Activated CD4-positive, alpha-beta memory T cell treated with anti-CD3 and anti-CD28 coated beads for 36 hours (primary cell): ENCODE results near the gene COX4I2. TPM values are rescaled to one million over a fixed set of nuclear protein-coding genes. Genes with fewer than 3 reads are reported as not detected.
"Not testable (repeated sequence)": the region's sequence is repeated elsewhere in the genome, so short reads cannot be mapped to it uniquely, and the experiment has no call there.

Experiments
- CTCF ChIA-PET: fragments of 350-600 bp; sonication (Branson Sonifier 250); formaldehyde crosslinking; loops from one replicate; lab custom pipeline; 2021; ENCODE audit warnings: antibody characterized with exemption, inconsistent platforms; lab: Charles Lee
- POLR2A ChIA-PET: fragments of 350-600 bp; sonication (Branson Sonifier 250); formaldehyde crosslinking; loops from one replicate; lab custom pipeline; 2021; ENCODE audit warnings: antibody characterized with exemption; lab: Charles Lee
- DNase-seq: peaks from one replicate; pipeline ENCODE4 v3.0.0-alpha.2; 2020
- H3K27ac Mint-ChIP-seq: one replicate; pipeline ENCODE4 v1.8.0; 2021; ENCODE audit warnings: mixed read lengths
- H3K27me3 Mint-ChIP-seq: one replicate; pipeline ENCODE4 v1.8.0; 2021; ENCODE audit warnings: mixed read lengths
- H3K36me3 Mint-ChIP-seq: one replicate; pipeline ENCODE4 v1.8.0; 2021; ENCODE audit warnings: mixed read lengths
- H3K4me1 Mint-ChIP-seq: one replicate; pipeline ENCODE4 v1.8.0; 2021; ENCODE audit warnings: low read depth, mixed read lengths
- H3K4me3 Mint-ChIP-seq: one replicate; pipeline ENCODE4 v1.8.0; 2021; ENCODE audit warnings: mild to moderate bottlenecking, mixed read lengths
- H3K9me3 Mint-ChIP-seq: one replicate; pipeline ENCODE4 v1.8.0; 2021; ENCODE audit warnings: mixed read lengths
- intact Hi-C: fragments of 100-400 bp; cut with micrococcal nuclease; formaldehyde crosslinking; loops from one replicate; pipeline ENCODE4 v1.15.1; 2023
- total RNA-seq, 2 experiments: library from RNA; stranded (reverse); gene quantifications; one replicate each; pipeline ENCODE4 v1.2.3, GENCODE V29; 2021

COX4I2 gene
- total RNA-seq, 2 experiments from 2014 or later = not detected

DNA sequence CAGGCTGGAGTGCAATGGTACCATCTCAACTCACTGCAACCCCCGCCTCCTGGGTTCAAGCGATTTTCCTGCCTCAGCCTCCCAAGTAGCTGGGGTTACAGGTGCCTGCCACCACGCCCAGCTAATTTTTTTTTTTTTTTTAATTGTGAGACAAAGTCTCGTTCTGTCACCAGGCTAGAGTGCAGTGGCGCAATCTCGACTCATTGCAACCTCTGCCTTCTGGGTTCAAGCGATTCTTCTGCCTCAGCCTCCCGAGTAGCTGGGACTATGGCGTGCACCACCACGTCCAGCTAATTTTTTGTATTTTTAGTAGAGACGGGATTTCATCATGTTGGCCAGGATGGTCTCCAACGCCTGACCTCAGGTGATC lies 25.5 kb upstream of the COX4I2 start:
- CTCF ChIA-PET = interaction anchor here (0.6 to 18.8 kb wide), 38 partner anchors 9 to 153 kb away, joined by 3 to 1211 read pairs (median 6); partner anchors contain the start of genes ID1 and TPX2
- H3K4me1 Mint-ChIP-seq, H3K36me3 Mint-ChIP-seq, H3K27ac Mint-ChIP-seq, DNase-seq, H3K4me3 Mint-ChIP-seq, H3K9me3 Mint-ChIP-seq: not testable (repeated sequence)
- peaks cover 20% of the 10 kb centered on the region for H3K27me3 Mint-ChIP-seq
- intact Hi-C loops = loop anchor here (2.0 to 5.0 kb wide), 2 partner anchors 97 to 150 kb away; partner anchors contain the start of gene HM13
- POLR2A ChIA-PET = interaction anchor here (0.7 to 2.1 kb wide), 6 partner anchors 9 to 53 kb away, joined by 3 to 26 read pairs (median 6); no protein-coding TSS in a partner anchor

- intact Hi-C loops = no loop called here
- Mint-ChIP-seq H3K27ac (no peak overlapping the region), H3K4me3 (no peak overlapping the region), H3K27me3 (peaks cover 4% of the 10 kb centered on the region), H3K4me1 (peaks cover 2% of the 10 kb centered on the region), H3K36me3 (no peaks in the 10 kb centered on the region), H3K9me3 (no peaks in the 10 kb centered on the region)
- CTCF ChIA-PET = interaction anchor here (18.8 kb wide), 1 partner anchor 49 kb away, joined by 1211 read pairs; no protein-coding TSS in a partner anchor
- POLR2A ChIA-PET = no interaction called here
- no peak for DNase-seq
These were observed 22.3 kb upstream of the COX4I2 start for GRCh38 chr20:31615416-31615815.

GRCh38 chr20:31617432-31618104 lies 20.1 kb upstream of the COX4I2 start:
- Mint-ChIP-seq H3K27ac (no peak overlapping the region), H3K4me1 (peaks cover 2% of the 10 kb centered on the region), H3K9me3 (no peaks in the 10 kb centered on the region), H3K36me3 (no peaks in the 10 kb centered on the region), H3K27me3 (peaks cover 1% of the 10 kb centered on the region), H3K4me3 (no peak overlapping the region)
- intact Hi-C loops = no loop called here
- POLR2A ChIA-PET = no interaction called here
- CTCF ChIA-PET = interaction anchor here (18.8 kb wide), 1 partner anchor 51 kb away, joined by 1211 read pairs; no protein-coding TSS in a partner anchor
- DNase-seq = no peak

- ChIA-PET POLR2A (no interaction called here), CTCF (interaction anchor here (1.4 to 1.6 kb wide), 2 partner anchors 14 to 41 kb away, joined by 4 to 7 read pairs; no protein-coding TSS in a partner anchor)
- intact Hi-C loops = no loop called here
- Mint-ChIP-seq H3K9me3 (no peaks in the 10 kb centered on the region), H3K27ac (no peak overlapping the region), H3K36me3 (no peaks in the 10 kb centered on the region), H3K4me1 (no peaks in the 10 kb centered on the region), H3K27me3 (no peaks in the 10 kb centered on the region), H3K4me3 (no peak overlapping the region)
- DNase-seq = no peak
These were observed 17.5 kb upstream of the COX4I2 start for GRCh38 chr20:31620246-31620645.

GRCh38 chr20:31623123-31623505 lies 14.6 kb upstream of the COX4I2 start:
- H3K9me3 Mint-ChIP-seq, intact Hi-C loops, POLR2A ChIA-PET, H3K4me1 Mint-ChIP-seq, H3K27ac Mint-ChIP-seq, H3K4me3 Mint-ChIP-seq, DNase-seq, H3K36me3 Mint-ChIP-seq, H3K27me3 Mint-ChIP-seq: not testable (repeated sequence)
- CTCF ChIA-PET = interaction anchor here (3.6 kb wide), 1 partner anchor 10 kb away, joined by 13 read pairs; no protein-coding TSS in a partner anchor

DNA sequence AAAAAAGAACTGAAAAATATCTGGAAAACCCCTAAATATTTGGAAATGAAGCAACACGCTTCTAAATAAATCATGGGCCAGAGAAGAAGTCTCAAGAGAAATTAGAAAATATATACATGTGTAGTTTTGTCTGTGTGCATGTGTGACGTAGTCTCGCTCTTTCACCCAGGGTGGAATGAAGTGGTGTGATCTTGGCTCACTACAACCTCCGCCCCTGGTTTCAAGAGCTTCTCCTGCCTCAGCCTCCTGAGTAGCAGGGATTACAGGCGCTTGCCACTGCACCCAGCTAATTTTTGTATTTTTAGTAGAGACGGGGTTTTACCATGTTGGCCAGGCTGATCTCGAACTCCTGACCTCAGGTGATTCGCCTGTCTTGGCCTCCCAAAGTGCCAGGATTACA lies 11.2 kb upstream of the COX4I2 start:
- H3K4me1 Mint-ChIP-seq, H3K9me3 Mint-ChIP-seq, POLR2A ChIA-PET, H3K27ac Mint-ChIP-seq, H3K4me3 Mint-ChIP-seq, H3K27me3 Mint-ChIP-seq, intact Hi-C loops, H3K36me3 Mint-ChIP-seq, DNase-seq: not testable (repeated sequence)
- CTCF ChIA-PET = interaction anchor here (0.8 kb wide), 1 partner anchor 97 kb away, joined by 5 read pairs; no protein-coding TSS in a partner anchor

GRCh38 chr20:31628057-31628456 lies 9.7 kb upstream of the COX4I2 start:
- CTCF ChIA-PET = not testable (repeated sequence)

GRCh38 chr20:31630187-31630790 lies 7.4 kb upstream of the COX4I2 start:
- Mint-ChIP-seq H3K4me1 (peaks cover 3% of the 10 kb centered on the region), H3K9me3 (no peaks in the 10 kb centered on the region), H3K36me3 (no peaks in the 10 kb centered on the region), H3K27me3 (no peaks in the 10 kb centered on the region), H3K4me3 (no peak overlapping the region), H3K27ac (no peak overlapping the region)
- intact Hi-C loops = no loop called here
- DNase-seq = peak; percentile 25
- ChIA-PET POLR2A (no interaction called here), CTCF (interaction anchor here (0.7 to 7.5 kb wide), 3 partner anchors 31 to 91 kb away, joined by 3 to 164 read pairs (median 4); partner anchors contain the start of gene BCL2L1)

More at GRCh38 chr20:31628057-31628456, 9.7 kb upstream of the COX4I2 start:
- H3K9me3 Mint-ChIP-seq, H3K27me3 Mint-ChIP-seq, POLR2A ChIA-PET, H3K4me1 Mint-ChIP-seq, DNase-seq, H3K27ac Mint-ChIP-seq, H3K4me3 Mint-ChIP-seq, H3K36me3 Mint-ChIP-seq, intact Hi-C loops: not testable (repeated sequence)

GRCh38 chr20:31632548-31633338 lies 5.0 kb upstream of the COX4I2 start:
- ChIA-PET CTCF (interaction anchor here (0.6 to 7.5 kb wide), 10 partner anchors 12 to 103 kb away, joined by 3 to 164 read pairs (median 6); partner anchors contain the start of gene BCL2L1), POLR2A (no interaction called here)
- no peaks in the 10 kb centered on the region for H3K36me3 Mint-ChIP-seq
- H3K4me1 Mint-ChIP-seq = peaks cover 3% of the 10 kb centered on the region
- H3K9me3 Mint-ChIP-seq = no peaks in the 10 kb centered on the region
- H3K4me3 Mint-ChIP-seq = no peak overlapping the region
- H3K27me3 Mint-ChIP-seq = no peaks in the 10 kb centered on the region
- DNase-seq = no peak
- no peak overlapping the region for H3K27ac Mint-ChIP-seq
- intact Hi-C loops = no loop called here

DNA sequence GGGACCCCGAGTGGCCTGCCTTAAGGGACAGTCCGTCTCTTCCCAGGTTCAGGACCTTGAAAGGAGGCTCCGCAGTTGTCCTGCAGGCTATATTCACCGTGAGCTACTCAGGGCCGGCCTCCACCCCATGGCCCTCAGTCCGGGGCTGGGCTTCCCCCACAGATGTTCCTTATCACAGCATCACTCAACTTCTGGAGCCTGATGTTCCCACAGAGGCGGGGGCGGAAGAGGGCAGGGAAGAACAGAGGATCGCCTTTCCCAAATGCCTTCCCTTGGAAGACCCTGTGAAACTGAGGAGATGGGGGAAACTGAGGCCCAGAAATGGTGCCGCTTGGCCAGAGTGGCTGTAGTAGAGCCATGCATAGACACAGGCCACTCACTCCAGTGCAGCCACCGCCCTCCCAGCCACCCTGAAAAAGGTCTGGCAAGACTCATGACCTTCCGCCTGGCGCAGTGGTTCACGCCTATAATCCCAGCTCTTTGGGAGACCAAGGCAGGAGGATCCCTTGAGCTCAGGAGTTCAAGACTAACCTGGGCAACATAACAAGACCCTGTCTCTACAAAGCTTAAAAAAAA lies 4.3 kb upstream of the COX4I2 start:
- ChIA-PET POLR2A (interaction anchor here (0.6 to 1.3 kb wide), 2 partner anchors 28 to 78 kb away, joined by 3 to 5 read pairs; no protein-coding TSS in a partner anchor), CTCF (interaction anchor here (0.8 to 7.5 kb wide), 26 partner anchors 9 to 205 kb away, joined by 3 to 164 read pairs (median 5); partner anchors contain the start of genes BCL2L1 and TPX2)
- Mint-ChIP-seq H3K9me3 (no peaks in the 10 kb centered on the region), H3K36me3 (no peaks in the 10 kb centered on the region), H3K4me3 (no peak overlapping the region), H3K27ac (no peak overlapping the region), H3K4me1 (peaks cover 3% of the 10 kb centered on the region), H3K27me3 (peaks cover 1% of the 10 kb centered on the region)
- intact Hi-C loops = no loop called here
- no peak for DNase-seq

GRCh38 chr20:31638317-31638716 lies 605 bp downstream of the COX4I2 start:
- Mint-ChIP-seq H3K27me3 (peaks cover 1% of the 10 kb centered on the region), H3K36me3 (no peaks in the 10 kb centered on the region), H3K4me3 (no peak overlapping the region), H3K4me1 (peaks cover 4% of the 10 kb centered on the region), H3K9me3 (no peaks in the 10 kb centered on the region), H3K27ac (no peak overlapping the region)
- ChIA-PET POLR2A (no interaction called here), CTCF (interaction anchor here (1.1 to 1.8 kb wide), 2 partner anchors 23 to 85 kb away, joined by 3 to 4 read pairs; no protein-coding TSS in a partner anchor)
- intact Hi-C loops = no loop called here
- no peak for DNase-seq
